Stomach (tissue), 4 donors: ENCODE measurements around the gene ITPR2.

Experiments
- CTCF ChIP-seq, 7 experiments: fragments of 450-650 bp in 4 of 7; fragments of 200-600 bp in 3 of 7; sonication (generic) in 3 of 7; IDR thresholded peaks; one replicate each; pipeline ENCODE4 v1.5.1; 2016 to 2019; ENCODE audit warnings: antibody characterized with exemption in 7 of 7, control low read depth in 2 of 7, mild to moderate bottlenecking in 1 of 7
- POLR2A ChIP-seq, 4 donors: fragments of 450-650 bp; IDR thresholded peaks; one replicate each; pipeline ENCODE4 v1.6.1; 2016; ENCODE audit warnings: antibody characterized with exemption in 4 of 4, control low read depth in 2 of 4, mild to moderate bottlenecking in 1 of 4, moderate library complexity in 1 of 4
- POLR2AphosphoS5 ChIP-seq, 3 donors: sonication (generic); formaldehyde crosslinking; IDR thresholded peaks; one replicate each; pipeline ENCODE4 v1.6.1; 2016; ENCODE audit warnings: antibody characterized with exemption in 3 of 3

DNA sequence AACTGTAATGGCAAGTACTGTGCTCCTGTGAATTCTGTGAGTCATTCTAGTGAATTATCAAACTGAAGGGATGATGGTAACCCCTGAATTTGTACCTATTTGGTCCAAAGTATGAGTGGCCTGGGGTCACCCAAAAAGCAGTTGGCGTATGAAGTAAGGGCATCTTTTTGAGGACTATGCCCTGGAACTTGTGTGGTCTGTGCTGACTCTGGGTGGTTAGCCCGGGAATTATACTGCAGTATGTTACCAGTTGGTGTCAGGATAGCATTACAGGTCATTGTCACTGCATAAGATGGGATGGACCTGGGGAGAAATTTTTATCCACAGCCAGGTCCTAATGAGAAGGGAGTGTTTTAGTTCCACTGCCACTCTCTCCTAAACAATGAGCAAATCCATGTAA is 462.9 kb downstream of the ITPR2 start:
- TF ChIP-seq CTCF (IDR thresholded peaks at IDR 0.05) (no peak), POLR2AphosphoS5 (IDR thresholded peaks at IDR 0.05) (no peak), POLR2A (IDR thresholded peaks at IDR 0.05) (no peak)
